ENCODE results near the gene SHISA8.
A peak's percentile ranks its signal among the peaks of the same experiment; 100 is the strongest.

The SHISA8 gene

DNA sequence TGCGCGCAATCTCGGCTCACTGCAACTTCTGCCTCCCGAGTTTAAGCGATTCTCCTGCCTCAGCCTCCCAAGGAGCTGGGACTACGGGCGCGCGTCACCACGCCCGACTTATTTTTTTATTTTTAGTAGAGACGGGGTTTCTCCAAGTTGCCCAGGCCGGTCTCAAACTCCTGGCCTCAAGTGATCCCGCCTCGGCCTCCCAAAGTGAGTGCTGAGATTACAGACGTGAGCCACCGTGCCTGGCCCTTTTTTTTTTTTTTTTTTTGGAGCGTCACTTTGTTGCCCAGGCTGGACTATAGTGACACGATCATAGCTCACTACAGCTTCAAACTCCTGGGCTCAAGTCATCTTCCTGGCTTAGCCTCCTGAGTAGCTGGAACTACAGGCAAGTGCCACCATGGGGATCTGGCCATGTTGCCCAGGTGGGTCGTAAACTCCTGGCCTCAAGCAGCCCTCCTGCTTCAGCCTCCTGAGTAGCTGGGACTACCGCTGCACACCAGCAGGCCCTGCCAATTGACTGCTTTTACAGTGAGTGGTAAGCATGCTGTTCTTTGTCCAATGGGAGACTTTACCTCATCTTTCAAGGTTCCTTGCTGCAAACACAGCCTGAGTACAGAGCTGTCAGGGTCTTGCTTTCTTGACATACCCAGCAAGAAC is 32.7 kb upstream of the SHISA8 start:
- Histone ChIP-seq H3K4me1 (peaks cover 85% of the 10 kb centered on the region), H4K20me1 (no peaks in the 10 kb centered on the region), H3K27me3 (no peaks in the 10 kb centered on the region; the same call in 1 of the 2 replicates), H3K36me3 (peaks cover 27% of the 10 kb centered on the region), H3K9ac (peak overlapping the region; percentile 92), H3K4me3 (peak overlapping the region; percentile 91), H3K27ac (peak overlapping the region; percentile 88), H3K9me3 (no peaks in the 10 kb centered on the region), H3K4me2 (peak overlapping the region; percentile 99)
- no peak for TF ChIP-seq Cebpa-rat (IDR thresholded peaks at IDR 0.05)

DNA sequence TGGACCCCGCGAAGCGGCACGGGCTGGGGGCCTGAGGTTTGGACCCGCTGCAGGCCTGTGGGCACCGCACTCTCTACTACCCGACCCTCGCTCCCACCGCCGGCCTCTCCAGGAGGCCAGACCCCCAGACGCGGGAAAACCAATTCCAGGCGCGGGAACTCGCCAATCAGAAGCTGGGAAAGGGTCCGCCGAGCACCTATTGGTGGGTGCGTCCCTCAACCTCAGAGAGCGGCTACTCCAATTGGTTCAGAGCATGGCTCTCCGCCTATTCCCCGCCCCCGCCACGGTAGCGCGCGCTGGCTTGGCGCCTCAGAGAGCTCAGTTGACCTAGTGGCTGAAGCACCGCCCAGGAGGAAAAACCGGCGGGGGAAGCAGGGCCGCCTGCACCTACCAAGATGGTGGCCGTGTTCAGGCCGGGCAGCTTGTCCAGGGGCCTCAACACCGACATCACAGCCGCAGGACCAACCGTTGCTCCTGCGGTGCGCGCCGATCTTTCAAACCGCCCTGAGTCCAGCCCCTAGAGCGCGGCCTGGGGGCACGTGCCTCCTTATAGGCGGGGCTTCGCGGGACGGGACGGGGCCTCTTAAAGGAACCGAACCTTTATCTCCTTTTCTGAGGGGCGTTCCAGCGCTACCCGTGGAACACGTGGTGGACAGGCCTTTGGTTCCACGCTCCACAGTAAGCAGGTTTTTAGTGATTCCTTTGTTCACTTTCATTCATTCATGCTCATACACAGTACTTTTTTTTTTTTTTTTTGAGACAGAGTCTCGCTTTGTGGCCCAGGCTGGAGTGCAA is 32.0 kb upstream of the SHISA8 start, which contains the start of gene CENPM:
Gene CENPM (minus strand): TSS at position 524 of the 795 bp plus-strand sequence. CDS start 76 bp downstream, at position 448.
- Histone ChIP-seq H3K9ac (peak within 1 kb of the TSS; percentile 92), H3K4me1 (peaks cover 78% of the 10 kb centered on the region), H3K27ac (peak within 1 kb of the TSS; percentile 88), H4K20me1 (no peaks in the 10 kb centered on the region), H3K4me3 (peak within 1 kb of the TSS; percentile 91), H3K27me3 (no peaks in the 10 kb centered on the region; the same call in 1 of the 2 replicates), H3K36me3 (peaks cover 35% of the 10 kb centered on the region), H3K9me3 (no peaks in the 10 kb centered on the region), H3K4me2 (peak within 1 kb of the TSS; percentile 99)
- no peak for TF ChIP-seq Cebpa-rat (IDR thresholded peaks at IDR 0.05)

DNA sequence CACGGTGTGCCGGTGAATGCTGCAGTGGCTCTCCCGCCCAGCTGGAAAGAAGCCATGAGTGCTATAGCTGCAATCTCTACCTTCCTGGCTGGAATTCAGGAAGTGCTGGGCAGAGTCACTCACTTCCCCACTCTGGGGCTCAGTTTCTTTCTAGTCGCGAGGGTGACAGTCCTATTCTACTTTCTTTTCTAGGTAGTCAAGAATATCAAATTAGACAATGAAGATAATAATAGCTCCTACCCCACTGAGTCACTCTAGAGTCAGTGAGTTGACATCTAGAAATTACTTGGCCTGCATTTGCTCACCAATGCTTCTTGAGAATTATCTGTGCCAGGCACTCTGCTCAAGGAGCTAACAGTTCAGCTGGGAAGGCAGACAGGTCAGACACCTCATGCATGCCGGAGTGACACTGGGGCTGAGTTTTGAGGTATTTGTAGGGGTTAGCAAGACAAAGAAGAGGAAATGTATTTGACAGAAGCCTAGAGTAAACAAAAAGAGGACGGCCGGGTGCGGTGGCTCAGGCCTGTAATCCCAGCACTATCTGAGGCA is 28.9 kb upstream of the SHISA8 start:
- Histone ChIP-seq H3K27me3 (no peaks in the 10 kb centered on the region; the same call in 1 of the 2 replicates), H3K4me2 (peak overlapping the region; percentile 8; the same call in 1 of the 2 replicates), H3K36me3 (peaks cover 45% of the 10 kb centered on the region), H4K20me1 (peaks cover 7% of the 10 kb centered on the region; the same call in 1 of the 2 replicates), H3K9ac (peak overlapping the region; percentile 92; the same call in 1 of the 2 replicates), H3K27ac (no peak overlapping the region), H3K4me3 (no peak overlapping the region), H3K9me3 (no peaks in the 10 kb centered on the region), H3K4me1 (peaks cover 77% of the 10 kb centered on the region)
- no peak for TF ChIP-seq Cebpa-rat (IDR thresholded peaks at IDR 0.05)

DNA sequence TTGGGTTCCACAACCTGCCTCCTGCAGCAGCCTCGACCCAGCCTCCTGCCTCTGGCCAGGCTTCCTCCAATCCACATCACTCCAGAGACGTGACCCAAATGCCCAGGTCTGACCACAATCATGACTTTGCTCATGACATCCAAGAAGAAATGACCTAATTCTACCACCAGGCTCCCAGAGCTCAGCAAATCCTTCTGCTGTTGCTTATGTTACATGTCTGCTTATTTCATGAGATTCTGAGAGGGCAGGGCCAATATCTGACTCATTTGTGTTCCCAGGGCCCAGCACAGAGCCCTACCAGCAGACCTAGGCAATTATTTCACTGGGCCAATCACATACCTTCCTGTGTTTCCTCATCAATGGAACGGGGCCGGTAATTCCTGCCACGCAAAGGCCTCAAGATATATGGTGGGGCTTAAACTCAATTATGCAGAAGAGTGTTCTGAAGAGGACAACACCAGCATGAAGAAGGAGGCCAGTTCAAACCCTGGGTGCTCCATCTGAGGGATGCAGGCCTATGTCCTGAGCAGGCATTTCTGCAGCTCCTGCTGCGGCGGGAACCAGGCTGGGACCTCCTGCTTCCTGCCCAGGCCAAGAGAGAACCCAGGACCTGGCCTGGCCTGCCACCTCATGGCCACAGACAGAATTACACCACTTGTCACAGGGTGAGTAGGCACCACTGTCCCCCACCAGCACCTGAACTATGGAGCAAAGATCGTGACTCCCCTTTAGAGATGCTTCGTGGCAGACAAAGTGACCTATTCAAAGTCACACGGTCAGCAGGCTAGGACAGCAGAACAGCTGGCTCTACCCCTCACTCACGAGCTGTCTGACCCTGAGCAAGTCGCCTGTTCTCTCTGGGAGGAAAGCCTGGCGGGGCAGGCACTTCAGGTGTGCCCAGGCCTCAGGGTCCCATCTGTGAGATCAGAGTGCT is 26.2 kb upstream of the SHISA8 start:
- peak overlapping the region; percentile 95 for H3K4me2 ChIP-seq
- peak overlapping the region; percentile 81 for H3K27ac ChIP-seq
- H3K4me3 ChIP-seq = peak overlapping the region; percentile 44
- peak overlapping the region; percentile 79 for H3K9ac ChIP-seq
- H4K20me1 ChIP-seq = peaks cover 7% of the 10 kb centered on the region; the same call in 1 of the 2 replicates
- no peak for TF ChIP-seq Cebpa-rat (IDR thresholded peaks at IDR 0.05)
- H3K36me3 ChIP-seq = peaks cover 49% of the 10 kb centered on the region
- H3K27me3 ChIP-seq = no peaks in the 10 kb centered on the region
- H3K9me3 ChIP-seq = no peaks in the 10 kb centered on the region
- H3K4me1 ChIP-seq = peaks cover 85% of the 10 kb centered on the region

DNA sequence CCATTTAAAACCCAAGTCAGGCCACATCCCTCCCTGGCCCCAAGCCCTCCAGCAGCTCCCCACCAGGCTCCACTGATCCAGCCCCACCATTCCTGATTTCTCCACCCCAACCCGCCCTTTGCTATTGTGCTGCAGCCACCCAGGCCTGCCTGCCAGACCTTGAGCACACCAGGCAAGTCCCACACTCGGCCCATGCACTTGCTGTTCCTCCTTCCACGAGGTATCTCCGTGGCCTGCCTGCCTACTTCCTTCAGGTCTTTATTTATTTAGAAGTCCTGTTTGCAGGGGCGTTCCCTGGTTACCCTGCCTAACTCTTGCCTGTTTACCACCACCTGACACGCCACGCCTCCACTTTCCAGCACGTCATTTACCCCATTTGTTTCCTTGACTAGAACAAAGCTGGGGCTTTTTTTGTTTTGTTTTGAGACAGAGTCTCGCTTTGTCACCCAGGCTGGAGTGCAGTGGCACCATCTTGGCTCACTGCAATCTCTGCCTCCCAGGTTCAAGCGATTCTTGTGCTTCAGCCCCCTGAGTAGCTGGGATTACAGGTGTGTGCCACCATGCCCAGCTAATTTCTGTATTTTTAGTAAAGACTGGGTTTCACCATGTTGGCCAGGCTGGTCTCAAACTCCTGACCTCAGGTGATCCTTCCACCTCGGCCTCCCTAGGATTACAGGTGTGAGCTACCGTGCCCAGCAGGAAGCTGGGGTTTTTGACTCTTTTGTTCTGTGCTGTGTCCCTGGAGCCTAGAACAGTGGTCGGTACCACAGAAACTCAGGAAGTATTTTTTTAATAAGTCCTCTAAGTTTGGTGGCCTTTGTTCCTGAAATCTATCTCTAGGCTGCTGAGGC is 25.3 kb upstream of the SHISA8 start:
- H3K27ac ChIP-seq = peak overlapping the region; percentile 81
- peaks cover 7% of the 10 kb centered on the region; the same call in 1 of the 2 replicates for H4K20me1 ChIP-seq
- H3K4me1 ChIP-seq = peaks cover 85% of the 10 kb centered on the region
- peaks cover 48% of the 10 kb centered on the region for H3K36me3 ChIP-seq
- no peaks in the 10 kb centered on the region for H3K27me3 ChIP-seq
- no peak for TF ChIP-seq Cebpa-rat (IDR thresholded peaks at IDR 0.05)
- H3K4me2 ChIP-seq = peak overlapping the region; percentile 95
- peak overlapping the region; percentile 60 for H3K4me3 ChIP-seq
- H3K9me3 ChIP-seq = no peaks in the 10 kb centered on the region
- H3K9ac ChIP-seq = peak overlapping the region; percentile 79

DNA sequence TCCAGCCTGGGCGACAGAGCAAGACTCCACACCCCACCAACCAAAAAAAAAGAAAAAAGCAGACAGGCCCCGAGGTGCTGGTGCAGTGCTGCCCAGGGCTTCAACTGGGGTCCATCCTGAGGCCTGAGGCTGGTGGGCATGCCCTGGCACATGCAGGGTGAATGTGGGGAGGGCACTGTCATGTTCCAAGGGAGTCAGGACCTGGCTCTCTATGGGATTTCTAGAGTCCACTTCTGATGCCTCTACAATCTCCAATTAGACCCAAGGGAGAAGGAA is 22.0 kb upstream of the SHISA8 start:
- H3K4me2 ChIP-seq = peak overlapping the region; percentile 95
- H3K4me3 ChIP-seq = 0 out of 2 replicates have a peak overlapping the region, but pooled peaks have one; percentile 12
- no peaks in the 10 kb centered on the region for H3K27me3 ChIP-seq
- TF ChIP-seq Cebpa-rat (IDR thresholded peaks at IDR 0.05) = no peak
- no peaks in the 10 kb centered on the region for H3K9me3 ChIP-seq
- H3K9ac ChIP-seq = peak overlapping the region; percentile 81
- H4K20me1 ChIP-seq = peaks cover 7% of the 10 kb centered on the region; the same call in 1 of the 2 replicates
- H3K4me1 ChIP-seq = peaks cover 99% of the 10 kb centered on the region
- peak overlapping the region; percentile 91 for H3K27ac ChIP-seq
- peaks cover 14% of the 10 kb centered on the region for H3K36me3 ChIP-seq

DNA sequence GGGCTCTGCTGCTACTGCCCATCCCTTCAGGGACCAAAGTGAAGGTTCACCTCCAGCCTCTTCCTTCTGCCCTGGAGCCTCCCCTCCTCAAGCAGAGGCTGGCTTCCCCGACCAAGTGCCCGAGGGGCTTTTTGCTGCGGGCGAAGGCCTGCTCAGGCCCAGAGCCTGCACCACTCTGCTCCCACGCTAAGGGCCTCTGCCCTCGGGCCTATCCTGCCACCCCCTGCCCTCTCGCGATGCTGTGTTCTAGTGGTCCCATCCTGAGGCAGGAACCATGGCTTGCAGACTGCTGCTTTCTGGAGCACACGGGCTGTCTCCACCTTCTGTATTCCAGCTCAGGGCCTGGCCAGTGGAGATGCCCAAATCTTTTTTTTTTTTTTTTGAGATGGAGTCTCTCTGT is 20.6 kb upstream of the SHISA8 start:
- peak overlapping the region; percentile 91 for H3K27ac ChIP-seq
- TF ChIP-seq Cebpa-rat (IDR thresholded peaks at IDR 0.05) = no peak
- peaks cover 10% of the 10 kb centered on the region; the same call in 1 of the 2 replicates for H3K36me3 ChIP-seq
- no peaks in the 10 kb centered on the region for H3K27me3 ChIP-seq
- peak overlapping the region; percentile 95 for H3K4me2 ChIP-seq
- H3K9me3 ChIP-seq = no peaks in the 10 kb centered on the region
- peaks cover 7% of the 10 kb centered on the region; the same call in 1 of the 2 replicates for H4K20me1 ChIP-seq
- H3K9ac ChIP-seq = peak overlapping the region; percentile 81
- peaks cover 100% of the 10 kb centered on the region for H3K4me1 ChIP-seq
- H3K4me3 ChIP-seq = no peak overlapping the region

DNA sequence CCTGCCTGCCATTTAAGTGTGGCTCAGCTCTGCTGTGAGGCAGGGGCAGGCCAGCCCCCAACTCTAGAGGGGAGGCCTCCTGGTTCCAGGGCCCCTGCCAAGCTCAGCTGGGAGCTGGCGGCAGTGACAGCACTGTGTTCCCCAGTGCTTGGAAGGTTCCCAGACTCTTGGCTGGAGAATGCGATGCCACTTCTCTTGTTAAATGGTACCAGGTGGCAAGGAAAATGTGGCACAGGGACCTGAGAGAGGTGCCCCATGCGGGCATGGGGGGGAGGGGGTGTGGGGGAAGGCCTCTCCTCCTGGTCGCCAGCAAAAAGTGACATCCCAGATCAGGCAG is 20.1 kb upstream of the SHISA8 start:
- no peak for TF ChIP-seq Cebpa-rat (IDR thresholded peaks at IDR 0.05)
- Histone ChIP-seq H3K9ac (peak overlapping the region; percentile 81; the same call in 1 of the 2 replicates), H3K9me3 (no peaks in the 10 kb centered on the region), H3K4me3 (no peak overlapping the region), H3K27ac (peak overlapping the region; percentile 91), H3K4me1 (peaks cover 100% of the 10 kb centered on the region), H4K20me1 (peaks cover 7% of the 10 kb centered on the region; the same call in 1 of the 2 replicates), H3K27me3 (no peaks in the 10 kb centered on the region), H3K36me3 (peaks cover 10% of the 10 kb centered on the region; the same call in 1 of the 2 replicates), H3K4me2 (peak overlapping the region; percentile 95)
